NOMO-1 treated with dmso at 0.1 percent for 144 hours (cell line): ENCODE results near the gene NUP188.

Experiments
- DNase-seq: peaks from one replicate; lab custom pipeline; 2025; ENCODE audit not compliant: unreplicated experiment; lab: John Stamatoyannopoulos, UW

NUP188 gene

GRCh38 chr9:128916204-128916603, 31.3 kb upstream of the NUP188 start:
- no peak for DNase-seq

GRCh38 chr9:128916745-128917144, 30.8 kb upstream of the NUP188 start:
- no peak for DNase-seq

- no peak for DNase-seq
These were observed 30.2 kb upstream of the NUP188 start for GRCh38 chr9:128917151-128917849.

GRCh38 chr9:128918921-128919320, 28.6 kb upstream of the NUP188 start:
- no peak for DNase-seq

GRCh38 chr9:128919402-128920089, 28.0 kb upstream of the NUP188 start:
- DNase-seq: no peak

GRCh38 chr9:128920381-128921058, 27.0 kb upstream of the NUP188 start, which contains the start of gene PHYHD1:
Gene PHYHD1 (plus strand): TSS chr9:128920982. CDS start chr9:128922324, 1,342 bp downstream.
- no peak for DNase-seq

- DNase-seq: no peak
These were observed 25.4 kb upstream of the NUP188 start for GRCh38 chr9:128921881-128922763.

- no peak for DNase-seq
These were observed 24.0 kb upstream of the NUP188 start for GRCh38 chr9:128923493-128923883.

GRCh38 chr9:128927731-128928411, 19.6 kb upstream of the NUP188 start:
- no peak for DNase-seq

- DNase-seq: no peak
These were observed 18.9 kb upstream of the NUP188 start for GRCh38 chr9:128928624-128929023.

- no peak for DNase-seq
These were observed 17.9 kb upstream of the NUP188 start for GRCh38 chr9:128929560-128929959.

GRCh38 chr9:128933731-128934130, 13.8 kb upstream of the NUP188 start:
- no peak for DNase-seq

GRCh38 chr9:128936171-128936865, 11.2 kb upstream of the NUP188 start:
- no peak for DNase-seq

- no peak for DNase-seq
These were observed 10.0 kb upstream of the NUP188 start for GRCh38 chr9:128937310-128938165.

GRCh38 chr9:128940271-128940921, 7.1 kb upstream of the NUP188 start:
- DNase-seq: no peak

GRCh38 chr9:128940946-128941755, 6.3 kb upstream of the NUP188 start:
- no peak for DNase-seq

GRCh38 chr9:128943832-128944620, 3.5 kb upstream of the NUP188 start:
- DNase-seq: no peak
